Measurements from ENCODE around the gene TUBAL3.

Gene TUBAL3

DNA sequence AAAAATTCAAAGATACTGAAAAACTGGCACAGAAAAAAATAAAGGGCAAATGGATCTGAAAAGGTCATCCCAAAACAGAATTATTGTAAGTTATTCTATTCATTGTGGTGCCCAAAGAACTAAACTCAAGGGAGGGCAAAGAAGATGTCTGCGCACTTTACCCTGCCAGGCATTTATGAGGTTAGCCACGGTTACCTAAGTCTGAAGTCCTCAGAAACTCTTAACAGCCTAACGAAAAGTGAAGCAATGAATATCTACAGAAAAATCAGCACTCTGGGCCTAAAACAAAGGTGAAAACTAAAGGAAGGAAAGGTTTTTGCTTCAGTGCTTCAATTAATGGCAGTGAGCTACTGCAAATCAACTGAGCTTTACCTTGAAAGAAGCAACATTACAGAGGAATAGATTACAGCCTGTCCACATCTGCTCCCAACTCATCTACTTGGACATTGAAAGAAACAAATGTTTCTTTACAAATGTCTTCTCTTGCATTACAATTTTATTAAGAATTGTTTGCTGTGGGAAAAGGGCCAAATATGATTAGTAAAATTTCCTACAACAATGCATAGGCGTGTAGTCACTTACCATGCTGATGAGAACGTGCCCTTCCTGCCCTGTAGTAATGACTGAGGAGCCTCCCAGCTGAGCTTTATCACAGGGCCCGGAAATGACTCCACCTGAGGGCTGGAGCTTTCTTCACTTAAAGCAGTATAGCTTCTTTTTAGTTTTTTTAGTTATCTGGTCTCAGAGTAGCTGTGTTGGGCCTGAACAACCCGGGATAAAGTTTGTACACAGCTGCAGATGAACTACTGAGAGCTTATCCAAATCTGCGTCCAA, at the start of gene TUBAL3:
Gene TUBAL3, minus strand, starts transcription at position 621 of the 834 bp plus-strand sequence. Its CDS starts 36 bp downstream, at position 585.
- DNase-seq (ENCODE audit: low spot score in 2 of 2) = no peak
- Histone ChIP-seq H3K27me3 (ENCODE audit: low read depth) (no peaks in the 10 kb centered on the region), H3K4me3 (no peak within 1 kb of the TSS), H3K36me3 (replicated peaks) (no peaks in the 10 kb centered on the region), H3K4me1 (no peaks in the 10 kb centered on the region), H3K9me3 (peaks cover 8% of the 10 kb centered on the region; the same call in 1 of the 2 replicates)
- in situ Hi-C loops (cut with MboI; ENCODE audit: low sequenced_read_pairs) = no loop called here

- Histone ChIP-seq H3K9me3 (no peaks in the 10 kb centered on the region), H3K4me3 (no peak overlapping the region), H3K4me1 (peaks cover 20% of the 10 kb centered on the region), H3K27me3 (ENCODE audit: low read depth) (no peaks in the 10 kb centered on the region), H3K36me3 (replicated peaks) (peaks cover 72% of the 10 kb centered on the region)
- DNase-seq (ENCODE audit: low spot score in 2 of 2) = no peak
- in situ Hi-C loops (cut with MboI; ENCODE audit: low sequenced_read_pairs) = no loop called here
Observed at GRCh38 chr10:5453749-5454489, 49.3 kb upstream of the TUBAL3 start.

DNA sequence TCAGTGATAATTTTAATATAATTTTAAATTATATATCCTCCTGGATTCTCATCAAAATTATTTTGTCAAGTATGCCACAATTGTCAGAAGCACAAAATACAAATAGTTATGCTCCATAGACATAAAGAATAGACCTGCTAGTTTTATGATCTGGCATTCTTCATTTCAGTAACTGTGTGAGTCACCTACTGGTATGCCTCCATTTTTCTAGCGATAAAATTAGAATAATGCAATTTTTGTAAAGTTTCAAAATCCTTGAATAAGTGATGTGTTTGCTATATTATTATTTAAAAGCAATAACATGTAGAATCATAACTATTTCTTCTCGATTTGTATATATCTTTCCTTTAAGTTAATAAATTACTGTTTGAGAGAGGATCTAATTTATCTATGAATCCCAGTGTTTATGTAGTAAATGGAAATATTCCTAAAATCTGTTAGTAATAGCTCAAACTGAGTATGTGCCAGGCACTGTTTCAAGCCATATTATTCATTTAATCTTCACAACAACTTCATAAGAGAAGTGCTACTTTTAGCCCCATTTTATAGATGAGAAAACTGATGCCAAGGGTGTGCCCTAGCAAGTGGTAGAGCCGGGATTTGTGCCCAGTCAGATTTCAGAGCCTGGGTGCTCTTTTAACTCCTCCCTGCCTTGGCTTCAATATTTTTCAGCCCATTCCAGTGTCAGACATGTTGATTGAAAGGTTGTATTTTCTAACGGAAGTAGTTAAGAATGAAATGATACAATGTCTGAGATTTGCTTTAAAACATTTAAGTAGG, 46.2 kb upstream of the TUBAL3 start:
- no peak for DNase-seq (ENCODE audit: low spot score in 2 of 2)
- H3K4me3 ChIP-seq = no peak overlapping the region
- no peaks in the 10 kb centered on the region for H3K27me3 ChIP-seq (ENCODE audit: low read depth)
- H3K9me3 ChIP-seq = no peaks in the 10 kb centered on the region
- peaks cover 43% of the 10 kb centered on the region for H3K36me3 ChIP-seq (replicated peaks)
- peaks cover 31% of the 10 kb centered on the region for H3K4me1 ChIP-seq
- in situ Hi-C loops (cut with MboI; ENCODE audit: low sequenced_read_pairs) = no loop called here

- peaks cover 33% of the 10 kb centered on the region for H3K36me3 ChIP-seq (replicated peaks)
- no peak for DNase-seq (ENCODE audit: low spot score in 2 of 2)
Observed at GRCh38 chr10:5449823-5450222, 45.2 kb upstream of the TUBAL3 start.

DNA sequence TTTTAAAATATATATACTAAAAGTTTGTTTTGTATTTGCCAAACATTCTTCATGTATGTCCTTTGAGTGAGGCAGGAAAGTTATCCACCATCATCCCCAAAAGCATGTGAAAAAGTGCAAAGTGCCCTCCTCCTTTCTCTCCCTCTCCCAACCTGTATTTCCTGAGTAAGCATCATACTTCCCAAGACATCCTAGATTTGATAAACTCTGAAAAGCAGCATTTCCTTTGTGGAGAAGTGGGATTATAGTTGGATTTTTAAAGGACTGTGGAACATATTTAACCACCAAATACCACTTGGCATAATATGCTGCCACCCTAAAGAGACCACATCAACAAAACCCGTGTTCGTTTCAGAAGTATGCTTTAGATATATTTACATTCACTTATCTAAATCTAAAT, 44.6 kb upstream of the TUBAL3 start:
- no peaks in the 10 kb centered on the region for H3K27me3 ChIP-seq (ENCODE audit: low read depth)
- no peaks in the 10 kb centered on the region for H3K9me3 ChIP-seq
- in situ Hi-C loops (cut with MboI; ENCODE audit: low sequenced_read_pairs) = no loop called here
- peaks cover 29% of the 10 kb centered on the region for H3K36me3 ChIP-seq (replicated peaks)
- no peak for DNase-seq (ENCODE audit: low spot score in 2 of 2)
- H3K4me1 ChIP-seq = peaks cover 31% of the 10 kb centered on the region
- H3K4me3 ChIP-seq = no peak overlapping the region

More at GRCh38 chr10:5449823-5450222, 45.2 kb upstream of the TUBAL3 start:
- H3K27me3 ChIP-seq (ENCODE audit: low read depth) = no peaks in the 10 kb centered on the region
- no peak overlapping the region for H3K4me3 ChIP-seq
- H3K9me3 ChIP-seq = no peaks in the 10 kb centered on the region
- in situ Hi-C loops (cut with MboI; ENCODE audit: low sequenced_read_pairs) = no loop called here
- H3K4me1 ChIP-seq = peaks cover 31% of the 10 kb centered on the region

DNA sequence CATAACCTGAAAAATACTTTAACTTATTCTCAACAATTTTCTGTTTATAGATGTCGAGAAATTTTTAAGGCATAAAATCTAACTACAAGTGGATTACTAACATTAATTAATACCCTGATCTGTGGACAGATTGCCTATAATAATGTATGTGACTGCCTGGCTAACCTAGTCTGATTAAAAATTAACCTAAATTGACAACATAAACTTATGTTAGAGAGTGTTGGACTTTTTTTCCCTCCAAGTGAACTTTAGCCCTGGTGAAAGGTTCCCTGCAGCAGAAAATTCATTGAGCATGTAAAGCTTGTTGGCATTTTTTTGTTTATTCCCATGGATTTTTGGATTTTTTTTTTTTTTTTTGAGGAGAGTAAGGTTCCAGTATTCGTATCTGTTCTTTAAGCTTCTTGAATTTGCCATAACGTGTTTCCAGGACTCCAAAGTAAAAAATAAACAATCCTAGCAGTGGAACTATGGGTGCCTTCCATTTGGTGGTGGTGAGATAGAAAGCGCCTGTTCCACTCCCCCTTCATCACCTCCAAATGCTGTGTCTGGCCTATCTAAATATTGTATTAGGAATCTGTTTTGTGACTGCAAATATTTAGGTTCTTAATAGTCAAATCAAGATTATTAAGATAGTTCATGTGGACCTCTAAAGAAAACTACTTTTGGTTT, 43.8 kb upstream of the TUBAL3 start:
- Histone ChIP-seq H3K4me1 (peaks cover 31% of the 10 kb centered on the region), H3K9me3 (no peaks in the 10 kb centered on the region), H3K36me3 (replicated peaks) (peaks cover 22% of the 10 kb centered on the region), H3K27me3 (ENCODE audit: low read depth) (no peaks in the 10 kb centered on the region), H3K4me3 (no peak overlapping the region)
- no peak for DNase-seq (ENCODE audit: low spot score in 2 of 2)
- in situ Hi-C loops (cut with MboI; ENCODE audit: low sequenced_read_pairs) = no loop called here

- no peak for DNase-seq (ENCODE audit: low spot score in 2 of 2)
- in situ Hi-C loops (cut with MboI; ENCODE audit: low sequenced_read_pairs) = no loop called here
- H3K4me3 ChIP-seq = peak overlapping the region; percentile 3; the same call in 1 of the 2 replicates
- no peaks in the 10 kb centered on the region for H3K27me3 ChIP-seq (ENCODE audit: low read depth)
- H3K4me1 ChIP-seq = peaks cover 31% of the 10 kb centered on the region
- peaks cover 14% of the 10 kb centered on the region for H3K36me3 ChIP-seq (replicated peaks)
- no peaks in the 10 kb centered on the region for H3K9me3 ChIP-seq
Observed at GRCh38 chr10:5447611-5448071, 43.0 kb upstream of the TUBAL3 start.

DNA sequence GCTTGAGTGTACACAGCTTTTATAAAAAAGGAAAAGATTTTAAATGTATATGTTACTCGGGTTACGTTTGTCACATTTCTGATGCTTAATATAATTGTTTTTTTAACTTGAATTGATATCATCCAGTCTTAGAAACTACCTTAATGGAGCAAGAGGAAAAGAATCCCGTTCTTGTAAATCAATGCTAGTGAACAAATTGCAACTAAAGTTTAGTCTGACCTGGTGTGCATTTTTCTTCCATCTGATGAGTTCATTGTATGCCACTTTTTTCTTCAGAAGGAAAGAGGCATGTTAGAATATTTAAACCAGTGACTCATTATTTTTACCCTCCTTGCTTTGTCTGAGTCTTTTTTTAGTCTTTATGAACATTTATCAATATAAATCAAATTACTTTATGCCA, 42.4 kb upstream of the TUBAL3 start:
- Histone ChIP-seq H3K9me3 (no peaks in the 10 kb centered on the region), H3K4me3 (peak overlapping the region; percentile 19), H3K27me3 (ENCODE audit: low read depth) (no peaks in the 10 kb centered on the region), H3K36me3 (replicated peaks) (peaks cover 8% of the 10 kb centered on the region; the same call in 1 of the 2 replicates), H3K4me1 (peaks cover 31% of the 10 kb centered on the region)
- in situ Hi-C loops (cut with MboI; ENCODE audit: low sequenced_read_pairs) = no loop called here
- no peak for DNase-seq (ENCODE audit: low spot score in 2 of 2)

GRCh38 chr10:5446390-5446926, 41.8 kb upstream of the TUBAL3 start:
- Histone ChIP-seq H3K4me3 (peak overlapping the region; percentile 19), H3K27me3 (ENCODE audit: low read depth) (no peaks in the 10 kb centered on the region), H3K36me3 (replicated peaks) (0 out of 2 replicates have a peak, but pooled peaks cover 7% of the 10 kb centered on the region), H3K9me3 (no peaks in the 10 kb centered on the region), H3K4me1 (peaks cover 30% of the 10 kb centered on the region)
- peak; percentile 83 to 95 for DNase-seq (ENCODE audit: low spot score in 2 of 2)
- in situ Hi-C loops (cut with MboI; ENCODE audit: low sequenced_read_pairs) = no loop called here

DNA sequence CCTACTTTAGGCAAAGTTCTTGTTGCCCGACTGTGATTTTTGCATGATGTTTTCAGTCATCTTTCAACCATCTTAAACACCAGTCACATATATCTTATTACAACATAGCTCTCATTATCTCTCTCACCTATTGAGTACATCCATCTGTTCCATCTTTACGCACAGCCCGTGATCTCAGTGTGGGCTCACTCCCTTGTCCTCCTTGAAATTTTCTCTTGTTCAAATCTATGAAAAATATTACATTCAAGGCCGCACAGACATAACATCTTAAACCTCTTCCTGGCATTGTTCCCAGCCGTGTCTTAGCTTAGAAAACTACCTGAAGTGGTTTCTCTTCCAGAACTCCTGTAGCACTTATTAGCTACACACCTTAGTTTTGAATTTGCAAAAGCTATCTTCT, 40.4 kb upstream of the TUBAL3 start:
- Histone ChIP-seq H3K4me3 (no peak overlapping the region), H3K27me3 (ENCODE audit: low read depth) (no peaks in the 10 kb centered on the region), H3K36me3 (replicated peaks) (0 out of 2 replicates have a peak, but pooled peaks cover 6% of the 10 kb centered on the region), H3K9me3 (no peaks in the 10 kb centered on the region), H3K4me1 (peaks cover 18% of the 10 kb centered on the region)
- no peak for DNase-seq (ENCODE audit: low spot score in 2 of 2)
- in situ Hi-C loops (cut with MboI; ENCODE audit: low sequenced_read_pairs) = no loop called here

DNA sequence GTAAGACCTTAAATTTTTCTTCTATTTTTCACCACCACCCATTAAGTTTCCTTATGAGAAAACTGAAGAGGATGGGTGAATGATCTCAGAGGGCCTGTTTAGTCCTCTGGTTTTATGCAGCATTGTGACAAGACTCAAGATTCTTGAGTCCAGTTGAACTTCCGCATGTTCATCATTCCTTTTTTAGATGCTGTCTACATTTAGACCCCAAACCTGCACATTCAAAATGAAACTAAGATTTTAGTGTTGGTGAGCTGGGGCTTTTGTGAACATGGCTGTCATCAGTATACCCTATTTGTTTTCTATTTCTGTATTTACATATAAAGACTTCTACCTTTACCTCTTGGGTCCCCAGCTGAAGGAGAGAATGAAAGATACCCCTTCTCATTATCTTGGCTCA, 38.8 kb upstream of the TUBAL3 start:
- 0 out of 2 replicates have a peak, but pooled peaks cover 3% of the 10 kb centered on the region for H3K36me3 ChIP-seq (replicated peaks)
- no peaks in the 10 kb centered on the region for H3K27me3 ChIP-seq (ENCODE audit: low read depth)
- H3K4me1 ChIP-seq = peaks cover 11% of the 10 kb centered on the region
- no peaks in the 10 kb centered on the region for H3K9me3 ChIP-seq
- in situ Hi-C loops (cut with MboI; ENCODE audit: low sequenced_read_pairs) = loop anchor here (5.0 kb wide), 1 partner anchor 179 kb away; no protein-coding TSS in a partner anchor
- H3K4me3 ChIP-seq = no peak overlapping the region
- no peak for DNase-seq (ENCODE audit: low spot score in 2 of 2)

- Histone ChIP-seq H3K36me3 (replicated peaks) (0 out of 2 replicates have a peak, but pooled peaks cover 3% of the 10 kb centered on the region), H3K9me3 (no peaks in the 10 kb centered on the region), H3K4me3 (no peak overlapping the region), H3K4me1 (peaks cover 11% of the 10 kb centered on the region), H3K27me3 (ENCODE audit: low read depth) (no peaks in the 10 kb centered on the region)
- DNase-seq (ENCODE audit: low spot score in 2 of 2) = no peak
- in situ Hi-C loops (cut with MboI; ENCODE audit: low sequenced_read_pairs) = loop anchor here (5.0 kb wide), 1 partner anchor 179 kb away; no protein-coding TSS in a partner anchor
Observed at GRCh38 chr10:5442990-5443370, 38.4 kb upstream of the TUBAL3 start.

All from HAP-1 (cell line).